Activated CD8-positive, alpha-beta T cell treated with anti-CD3 and anti-CD28 coated beads for 36 hours (primary cell): ENCODE measurements around the gene CRTAC1. TPM values are rescaled to one million over a fixed set of nuclear protein-coding genes. Genes with fewer than 3 reads are reported as not detected.

Experiments used
- ATAC-seq: fragments of 200-7000 bp; cut with Tn5 transposase; one replicate; pipeline ENCODE4 v1.10.0; 2021; ENCODE audit warnings: mild to moderate bottlenecking, moderate library complexity
- CTCF ChIA-PET: fragments of 350-600 bp; sonication (Branson Sonifier 250); formaldehyde crosslinking; loops from one replicate; lab custom pipeline; 2021; ENCODE audit warnings: antibody characterized with exemption; lab: Charles Lee
- POLR2A ChIA-PET: fragments of 350-600 bp; sonication (Branson Sonifier 250); formaldehyde crosslinking; loops from one replicate; lab custom pipeline; 2021; ENCODE audit warnings: antibody characterized with exemption; lab: Charles Lee
- DNase-seq: peaks from one replicate; pipeline ENCODE4 v3.0.0-alpha.2; 2020
- H3K27ac Mint-ChIP-seq: one replicate; pipeline ENCODE4 v1.8.0; 2021; ENCODE audit warnings: mild to moderate bottlenecking, mixed read lengths
- H3K27me3 Mint-ChIP-seq: one replicate; pipeline ENCODE4 v1.8.0; 2021; ENCODE audit warnings: mixed read lengths
- H3K36me3 Mint-ChIP-seq: one replicate; pipeline ENCODE4 v1.8.0; 2021; ENCODE audit warnings: low read depth, mixed read lengths
- H3K4me1 Mint-ChIP-seq: one replicate; pipeline ENCODE4 v1.8.0; 2021; ENCODE audit warnings: low read depth, mixed read lengths
- H3K4me3 Mint-ChIP-seq: one replicate; pipeline ENCODE4 v1.8.0; 2021; ENCODE audit warnings: mild to moderate bottlenecking, moderate library complexity, mixed read lengths
- H3K9me3 Mint-ChIP-seq: one replicate; pipeline ENCODE4 v1.8.0; 2021; ENCODE audit warnings: mixed read lengths
- intact Hi-C: fragments of 100-400 bp; cut with micrococcal nuclease; formaldehyde crosslinking; loops from one replicate; pipeline ENCODE4 v1.10.0; 2022
- total RNA-seq, 2 experiments: library from RNA; stranded (reverse); gene quantifications; one replicate each; pipeline ENCODE4 v1.2.3, GENCODE V29; 2021
- TF ChIP-seq, protein P1 (sequence below): fragments of 200-600 bp; IDR thresholded peaks from one replicate; pipeline ENCODE4 v1.8.0; 2022; ENCODE audit warnings: antibody characterized with exemption, mild to moderate bottlenecking

CRTAC1 gene
- total RNA-seq, 2 experiments from 2014 or later, result not detected

DNA sequence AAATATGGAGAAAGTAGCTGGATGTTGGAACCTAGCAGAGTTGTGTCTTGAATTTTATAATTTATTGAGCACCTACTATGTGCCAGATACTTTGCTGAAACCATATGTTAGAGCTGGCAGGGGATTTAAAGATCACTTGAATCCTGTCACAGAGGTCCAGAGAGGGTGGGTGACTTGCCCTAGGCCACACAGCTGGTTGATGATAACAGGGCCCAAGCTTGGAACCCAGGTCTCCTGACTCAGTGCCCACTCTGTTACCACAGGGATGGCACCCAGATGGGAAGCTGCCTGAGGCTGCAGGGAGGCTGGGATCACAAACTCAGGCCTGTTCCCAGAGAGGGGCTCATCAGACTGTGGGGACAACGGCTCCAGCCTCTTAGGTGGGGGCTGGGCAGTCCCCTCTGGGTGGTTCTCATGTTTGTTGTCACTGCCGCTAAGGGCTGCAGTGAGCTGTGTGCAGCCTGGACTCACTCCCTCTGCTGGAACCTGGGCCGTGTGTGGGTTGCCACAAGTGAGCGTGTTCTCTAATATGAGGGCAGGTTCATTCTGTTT lies 162.2 kb downstream of the CRTAC1 start:
- ATAC-seq, result no peak
- peaks cover 13% of the 10 kb centered on the region for H3K4me1 Mint-ChIP-seq
- no peaks in the 10 kb centered on the region for H3K27me3 Mint-ChIP-seq
- ChIA-PET POLR2A (interaction anchor here (0.6 to 2.4 kb wide), 4 partner anchors 10 to 92 kb away, joined by 3 to 7 read pairs (median 5); no protein-coding TSS in a partner anchor), CTCF (interaction anchor here (1.0 to 9.3 kb wide), 19 partner anchors 8 to 199 kb away, joined by 3 to 232 read pairs (median 8); partner anchors contain the start of gene GOLGA7B)
- H3K36me3 Mint-ChIP-seq, result no peaks in the 10 kb centered on the region
- intact Hi-C loops, result loop anchor here (2.0 kb wide), 1 partner anchor 75 kb away; no protein-coding TSS in a partner anchor
- H3K27ac Mint-ChIP-seq, result no peak overlapping the region
- no peak for DNase-seq
- H3K4me3 Mint-ChIP-seq, result no peak overlapping the region
- TF ChIP-seq, protein P1, sequence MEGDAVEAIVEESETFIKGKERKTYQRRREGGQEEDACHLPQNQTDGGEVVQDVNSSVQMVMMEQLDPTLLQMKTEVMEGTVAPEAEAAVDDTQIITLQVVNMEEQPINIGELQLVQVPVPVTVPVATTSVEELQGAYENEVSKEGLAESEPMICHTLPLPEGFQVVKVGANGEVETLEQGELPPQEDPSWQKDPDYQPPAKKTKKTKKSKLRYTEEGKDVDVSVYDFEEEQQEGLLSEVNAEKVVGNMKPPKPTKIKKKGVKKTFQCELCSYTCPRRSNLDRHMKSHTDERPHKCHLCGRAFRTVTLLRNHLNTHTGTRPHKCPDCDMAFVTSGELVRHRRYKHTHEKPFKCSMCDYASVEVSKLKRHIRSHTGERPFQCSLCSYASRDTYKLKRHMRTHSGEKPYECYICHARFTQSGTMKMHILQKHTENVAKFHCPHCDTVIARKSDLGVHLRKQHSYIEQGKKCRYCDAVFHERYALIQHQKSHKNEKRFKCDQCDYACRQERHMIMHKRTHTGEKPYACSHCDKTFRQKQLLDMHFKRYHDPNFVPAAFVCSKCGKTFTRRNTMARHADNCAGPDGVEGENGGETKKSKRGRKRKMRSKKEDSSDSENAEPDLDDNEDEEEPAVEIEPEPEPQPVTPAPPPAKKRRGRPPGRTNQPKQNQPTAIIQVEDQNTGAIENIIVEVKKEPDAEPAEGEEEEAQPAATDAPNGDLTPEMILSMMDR, result no peak
- no peaks in the 10 kb centered on the region for H3K9me3 Mint-ChIP-seq

DNA sequence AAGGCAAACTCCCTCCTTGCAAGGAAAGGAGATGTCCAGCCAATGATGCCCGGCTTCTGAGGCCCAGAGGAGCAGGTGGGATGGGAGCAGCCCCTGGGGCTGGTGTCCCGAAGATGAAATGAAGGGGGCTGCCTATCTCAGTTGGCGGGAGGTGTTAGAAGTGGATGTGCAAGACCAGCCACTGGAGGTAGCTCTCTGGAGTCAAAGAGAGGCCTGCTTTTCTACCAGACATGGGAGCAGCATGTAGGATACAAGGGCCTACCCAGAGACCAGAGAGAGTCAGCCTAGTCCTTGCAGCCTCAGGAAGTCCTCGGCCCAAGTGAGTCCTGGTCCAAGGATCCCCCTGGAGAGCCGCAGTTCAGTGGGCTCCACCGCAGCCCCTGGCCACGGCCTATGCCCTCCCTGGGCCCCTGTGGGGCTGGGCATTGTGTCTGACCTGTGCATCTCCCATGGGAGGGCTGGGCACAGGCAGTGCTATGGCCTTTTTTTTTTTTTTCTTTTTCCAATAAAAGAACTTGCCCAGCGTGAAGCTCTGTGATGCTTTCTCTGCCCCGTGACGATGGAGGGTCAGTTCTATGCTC lies 163.1 kb downstream of the CRTAC1 start:
- Mint-ChIP-seq H3K27ac (peak overlapping the region; percentile 61), H3K4me1 (peaks cover 13% of the 10 kb centered on the region), H3K9me3 (no peaks in the 10 kb centered on the region), H3K27me3 (no peaks in the 10 kb centered on the region), H3K36me3 (no peaks in the 10 kb centered on the region), H3K4me3 (no peak overlapping the region)
- TF ChIP-seq, protein P1, result no peak
- intact Hi-C loops, result no loop called here
- no peak for DNase-seq
- CTCF ChIA-PET, result interaction anchor here (1.0 to 9.3 kb wide), 9 partner anchors 8 to 134 kb away, joined by 3 to 232 read pairs (median 9); partner anchors contain the start of gene GOLGA7B
- ATAC-seq, result no peak
- POLR2A ChIA-PET, result interaction anchor here (0.6 kb wide), 1 partner anchor 91 kb away, joined by 3 read pairs; no protein-coding TSS in a partner anchor

DNA sequence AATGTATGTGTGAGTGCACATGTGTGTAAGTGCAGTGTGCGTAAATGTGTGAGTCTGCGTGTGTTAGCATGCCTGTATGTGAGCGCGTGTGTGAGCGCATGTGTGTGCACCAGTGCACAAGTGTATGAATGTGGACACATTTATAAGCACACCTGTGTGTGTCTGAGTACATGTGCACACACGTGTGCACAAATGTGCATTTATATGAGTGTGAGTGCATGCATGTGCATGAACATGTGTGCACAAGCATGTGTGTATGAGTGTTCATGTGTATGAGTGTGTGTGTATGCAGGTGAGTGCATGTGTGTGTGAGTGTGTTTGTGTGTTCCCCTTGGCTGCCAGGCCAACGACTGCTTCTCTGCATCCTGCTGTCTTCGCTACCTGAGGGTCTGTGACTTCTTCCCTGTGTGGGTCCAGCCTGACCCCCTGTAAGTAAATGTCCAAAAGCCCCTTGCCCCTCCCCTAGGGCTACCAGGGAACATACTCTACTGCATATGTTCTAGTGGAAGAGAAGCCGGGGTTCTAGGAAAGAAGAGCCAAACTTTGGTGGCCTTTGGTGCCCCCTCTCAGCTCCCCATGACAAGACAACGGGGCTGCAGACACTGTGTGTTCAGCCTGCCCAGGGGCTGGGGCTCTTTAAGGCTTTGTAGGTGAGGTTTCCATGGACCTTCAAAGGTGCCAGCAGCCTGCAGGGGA lies 163.7 kb downstream of the CRTAC1 start:
- intact Hi-C loops, result no loop called here
- Mint-ChIP-seq H3K27ac (no peak overlapping the region), H3K9me3 (no peaks in the 10 kb centered on the region), H3K27me3 (no peaks in the 10 kb centered on the region), H3K36me3 (no peaks in the 10 kb centered on the region), H3K4me3 (no peak overlapping the region), H3K4me1 (peaks cover 13% of the 10 kb centered on the region)
- ChIA-PET POLR2A (no interaction called here), CTCF (interaction anchor here (4.8 to 9.3 kb wide), 2 partner anchors 7 to 74 kb away, joined by 35 to 232 read pairs; no protein-coding TSS in a partner anchor)
- TF ChIP-seq, protein P1, result no peak
- ATAC-seq (no peak), DNase-seq (no peak)

DNA sequence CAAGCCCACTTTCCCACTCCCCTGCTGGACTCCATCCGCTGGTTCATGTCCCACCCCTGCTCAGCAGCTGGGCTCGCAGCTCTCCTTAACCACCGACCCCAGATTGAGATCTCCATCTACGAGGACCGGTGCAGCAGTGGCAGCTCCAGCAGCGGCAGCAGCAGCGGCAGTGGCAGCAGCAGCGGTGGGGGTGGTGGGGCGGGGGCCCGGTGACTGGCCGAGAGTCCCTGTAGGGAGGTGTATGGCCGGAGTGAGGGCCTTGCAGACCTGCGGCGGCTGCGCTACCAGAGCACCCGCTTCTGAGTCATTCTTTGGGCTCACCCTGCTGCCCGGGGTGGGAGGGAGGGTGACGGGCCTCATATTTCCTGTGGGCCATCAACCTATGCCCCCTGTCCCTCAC lies 164.9 kb downstream of the CRTAC1 start:
- Mint-ChIP-seq H3K4me3 (no peak overlapping the region), H3K27ac (no peak overlapping the region), H3K36me3 (no peaks in the 10 kb centered on the region), H3K27me3 (no peaks in the 10 kb centered on the region), H3K9me3 (no peaks in the 10 kb centered on the region), H3K4me1 (peaks cover 13% of the 10 kb centered on the region)
- no peak for DNase-seq
- CTCF ChIA-PET, result interaction anchor here (9.3 kb wide), 1 partner anchor 73 kb away, joined by 232 read pairs; no protein-coding TSS in a partner anchor
- POLR2A ChIA-PET, result no interaction called here
- intact Hi-C loops, result no loop called here
- ATAC-seq, result no peak
- TF ChIP-seq, protein P1, result no peak
